K562 (cell line): ENCODE results near the gene SPATA45. TPM values are rescaled to one million over a fixed set of nuclear protein-coding genes. Genes with fewer than 3 reads are reported as not detected.
A peak's percentile ranks its signal among the peaks of the same experiment; 100 is the strongest.

ENCODE experiments used
- ATAC-seq: fragments of 200-7000 bp; cut with Tn5 transposase; 3 replicates; pipeline ENCODE4 v1.9.1; 2020; ENCODE audit warnings: moderate library complexity
- BruUV-seq: library from RNA; stranded (reverse); fragments of 400-500 nt; replicated peaks from 2 replicates; lab custom pipeline; 2021; lab: Mats Ljungman, UMichigan
- CTCF ChIA-PET: fragments of 300-600 bp; formaldehyde crosslinking; extraction: SDS; loops from one replicate; lab custom pipeline; 2021; ENCODE audit warnings: low intra/inter-chr PET ratio; lab: Yijun Ruan, JAX
- POLR2A ChIA-PET: fragments of 300-600, 350-650 bp; sonication (Branson Sonifier 250); formaldehyde crosslinking; extraction: SDS; loops from one replicate; lab custom pipeline; 2021; ENCODE audit warnings: antibody characterized with exemption, inconsistent platforms; lab: Yijun Ruan, JAX
- DNase-seq, 4 experiments: peaks; one replicate each; pipeline versions ENCODE4 v3.0.0 to v3.0.0-alpha.2; 2011 to 2018; ENCODE audit warnings: low spot score in 3 of 4, mixed read lengths in 3 of 4; ENCODE audit errors: extremely low read depth in 1 of 4
- FAIRE-seq: peaks from 2 replicates; lab custom pipeline; 2011; peaks lifted over from hg19 to GRCh38; lab: Jason Lieb, UNC
- H2AFZ ChIP-seq: 2 replicates; pipeline ENCODE4 v1.6.0; 2011; ENCODE audit warnings: low read depth, low read length, control low read depth, inconsistent platforms
- H3K27ac ChIP-seq: fragments of 200-600 bp; 3 replicates; pipeline ENCODE4 v1.8.0; 2011; ENCODE audit warnings: low read depth, mild to moderate bottlenecking, control low read depth, inconsistent platforms, low read length, moderate library complexity, mixed read lengths; ENCODE audit errors: extremely low read depth
- H3K27me3 ChIP-seq, 2 experiments: fragments of 300-600 bp in 1 of 2; 2 replicates in 1 of 2; 3 replicates in 1 of 2; pipeline versions ENCODE4 v1.6.0 to v1.8.0; 2011; ENCODE audit warnings: inconsistent platforms in 2 of 2, low read length in 2 of 2, mild to moderate bottlenecking in 1 of 2, mixed read lengths in 1 of 2, moderate library complexity in 1 of 2; ENCODE audit not compliant: control insufficient read depth in 2 of 2, insufficient read depth in 2 of 2
- H3K36me3 ChIP-seq: fragments of 300-600 bp; 3 replicates; pipeline ENCODE4 v1.8.0; 2011; ENCODE audit warnings: mild to moderate bottlenecking, low read length, inconsistent platforms; ENCODE audit not compliant: control insufficient read depth, insufficient read depth
- H3K4me1 ChIP-seq, 2 experiments: fragments of 200-600 bp in 1 of 2; replicated peaks in 1 of 2; 2 replicates in 1 of 2; 3 replicates in 1 of 2; pipeline versions ENCODE4 v1.5.1 to v1.8.0; 2011; ENCODE audit warnings: inconsistent platforms in 2 of 2, low read length in 2 of 2, mild to moderate bottlenecking in 1 of 2, mixed read lengths in 1 of 2, moderate library complexity in 1 of 2; ENCODE audit not compliant: control insufficient read depth in 2 of 2, insufficient read depth in 2 of 2
- H3K4me2 ChIP-seq: 2 replicates; pipeline ENCODE4 v1.6.1; 2011; ENCODE audit warnings: low read length, control low read depth, inconsistent platforms, mixed read lengths; ENCODE audit not compliant: insufficient read depth
- H3K4me3 ChIP-seq: fragments of 200-600 bp; sonication (generic), shearing (Covaris generic); 2 replicates; pipeline ENCODE4 v1.5.1; 2016; ENCODE audit warnings: control low read depth, inconsistent platforms
- H3K79me2 ChIP-seq: fragments of 200-600 bp; 3 replicates; pipeline ENCODE4 v1.8.0; 2011; ENCODE audit warnings: low read length, inconsistent platforms; ENCODE audit not compliant: control insufficient read depth, insufficient read depth
- H3K9ac ChIP-seq, 2 experiments: 2 replicates each; pipeline versions ENCODE4 v1.6.0 to v1.6.1; 2011; ENCODE audit warnings: low read depth in 2 of 2, low read length in 2 of 2, control low read depth in 1 of 2, inconsistent platforms in 1 of 2, mild to moderate bottlenecking in 1 of 2, mixed read lengths in 1 of 2; ENCODE audit not compliant: insufficient read depth in 1 of 2
- H3K9me1 ChIP-seq: one replicate; pipeline ENCODE4 v1.6.0; 2011; ENCODE audit warnings: inconsistent platforms, mild to moderate bottlenecking, low read length, moderate library complexity; ENCODE audit not compliant: control insufficient read depth, insufficient read depth
- H3K9me3 ChIP-seq: replicated peaks from 2 replicates; pipeline ENCODE4 v1.5.1; 2011; ENCODE audit warnings: low read depth, low read length, inconsistent platforms; ENCODE audit not compliant: control insufficient read depth, insufficient read depth
- H4K20me1 ChIP-seq: replicated peaks from 2 replicates; pipeline ENCODE4 v1.6.1; 2011; ENCODE audit warnings: low read length, inconsistent platforms, mixed read lengths; ENCODE audit not compliant: control insufficient read depth, insufficient read depth
- EHMT2 ChIP-seq: fragments of 450-650 bp; IDR thresholded peaks from 2 replicates; pipeline ENCODE4 v1.6.1; 2018; ENCODE audit warnings: antibody characterized with exemption
- GABPB2 ChIP-seq: fragments of 250-450 bp; sonication (Bioruptor Pico); conservative IDR thresholded peaks from 2 replicates; pipeline ENCODE4 v1.5.1; 2021; ENCODE audit warnings: mild to moderate bottlenecking
- JUN ChIP-seq, 2 experiments: sonication (generic) in 1 of 2; formaldehyde crosslinking in 1 of 2; IDR thresholded peaks; 2 replicates each; pipeline versions ENCODE4 v1.6.1 to v1.8.0; 2012 to 2022; ENCODE audit warnings: borderline replicate concordance in 2 of 2, mild to moderate bottlenecking in 2 of 2, improper control_type of control experiment in 1 of 2, low read depth in 1 of 2, low read length in 1 of 2, missing genetic modification reagents in 1 of 2
- TCF3 ChIP-seq: sonication (generic); formaldehyde crosslinking; IDR thresholded peaks from 2 replicates; pipeline ENCODE4 v1.4.0; 2020; ENCODE audit warnings: mild to moderate bottlenecking, missing genetic modification reagents
- ZBTB17 ChIP-seq: fragments of 450-650 bp; formaldehyde crosslinking; IDR thresholded peaks from 2 replicates; pipeline ENCODE4 v1.4.0; 2020; ENCODE audit warnings: mild to moderate bottlenecking
- WGBS: fragments of 100-300 bp; shearing (Covaris generic); methylation state at CpG from one replicate; pipeline ENCODE4 v1.1.6; 2016; ENCODE audit warnings: low coverage, mixed read lengths; ENCODE audit not compliant: insufficient coverage; ENCODE audit errors: missing lambda C conversion rate; 5-methylcytosine and 5-hydroxymethylcytosine counted together
- in situ Hi-C: fragments of 300-500 bp; cut with MboI; formaldehyde crosslinking; loops from 4 replicates; pipeline ENCODE4 v1.15.0; 2018; ENCODE audit warnings: inconsistent platforms, mixed read lengths
- intact Hi-C: fragments of 100-400 bp; cut with micrococcal nuclease; formaldehyde crosslinking; loops from 2 replicates; pipeline ENCODE4 v1.14.2; 2022
- polyA plus RNA-seq, 8 experiments: library from polyadenylated mRNA; depleted of rRNA in 4 of 8; stranded (reverse) in 5 of 8; unstranded in 3 of 8; fragments of >200 nt; fragmentation: Nextera tagmentation in 2 of 8; fragmentation: Illumina TruSeq in 1 of 8; extraction: Ambion mirVana in 2 of 8; extraction: Trizol in 1 of 8; gene quantifications; 2 replicates each; pipeline versions ENCODE4 v1.2.1 to v1.2.3, GENCODE V29; 2011 to 2014; ENCODE audit warnings: inconsistent platforms in 1 of 8, missing spikeins in 1 of 8
- total RNA-seq, 7 experiments: library from RNA; depleted of rRNA in 6 of 7; stranded (reverse); fragments of >200 nt in 6 of 7; fragmentation: Illumina TruSeq in 2 of 7; extraction: Trizol in 2 of 7; gene quantifications; 2 replicates each; pipeline versions ENCODE4 v1.2.1 to v1.2.3, GENCODE V29; 2011 to 2021; ENCODE audit warnings: low replicate concordance in 1 of 7
- TF ChIP-seq, protein P1 (sequence below): fragments of 250-450 bp; sonication (Bioruptor Pico); IDR thresholded peaks from 2 replicates; pipeline ENCODE4 v1.8.0; 2021; ENCODE audit warnings: moderate library complexity, mild to moderate bottlenecking, inconsistent platforms

The SPATA45 gene
- total and polyA plus RNA-seq, 9 of the 15 experiments (the other 6 are each of a cell fraction or from before 2014, with no cell fraction given), result 0.18 TPM; not detected in 8

DNA sequence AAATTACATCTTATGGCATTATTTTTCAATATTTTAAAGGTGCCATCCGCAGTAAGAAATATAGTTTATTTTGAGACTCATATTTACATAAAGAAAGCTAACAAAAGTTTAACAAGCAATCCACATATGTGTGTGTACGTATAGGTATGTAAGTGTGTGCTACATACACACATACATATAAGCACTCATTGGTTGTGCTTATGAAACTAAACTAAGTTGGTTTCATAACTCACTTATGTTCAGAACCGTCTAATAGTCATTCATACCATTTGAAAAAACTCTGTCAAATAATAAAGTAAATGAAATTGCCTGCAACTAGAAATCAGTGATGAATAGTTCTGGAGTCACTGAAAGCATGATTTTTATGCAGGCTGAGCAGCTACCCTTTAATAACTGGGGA lies 41.7 kb downstream of the SPATA45 start (continued):
- TF ChIP-seq JUN (IDR thresholded peaks at IDR 0.05; ENCODE audit: borderline replicate concordance, low read depth, low read length) (no peak), JUN (CRISPR knock-in tag; IDR thresholded peaks at IDR 0.05; ENCODE audit: borderline replicate concordance) (no peak), ZBTB17 (CRISPR knock-in tag) (no peak)
- TF ChIP-seq, protein P1, sequence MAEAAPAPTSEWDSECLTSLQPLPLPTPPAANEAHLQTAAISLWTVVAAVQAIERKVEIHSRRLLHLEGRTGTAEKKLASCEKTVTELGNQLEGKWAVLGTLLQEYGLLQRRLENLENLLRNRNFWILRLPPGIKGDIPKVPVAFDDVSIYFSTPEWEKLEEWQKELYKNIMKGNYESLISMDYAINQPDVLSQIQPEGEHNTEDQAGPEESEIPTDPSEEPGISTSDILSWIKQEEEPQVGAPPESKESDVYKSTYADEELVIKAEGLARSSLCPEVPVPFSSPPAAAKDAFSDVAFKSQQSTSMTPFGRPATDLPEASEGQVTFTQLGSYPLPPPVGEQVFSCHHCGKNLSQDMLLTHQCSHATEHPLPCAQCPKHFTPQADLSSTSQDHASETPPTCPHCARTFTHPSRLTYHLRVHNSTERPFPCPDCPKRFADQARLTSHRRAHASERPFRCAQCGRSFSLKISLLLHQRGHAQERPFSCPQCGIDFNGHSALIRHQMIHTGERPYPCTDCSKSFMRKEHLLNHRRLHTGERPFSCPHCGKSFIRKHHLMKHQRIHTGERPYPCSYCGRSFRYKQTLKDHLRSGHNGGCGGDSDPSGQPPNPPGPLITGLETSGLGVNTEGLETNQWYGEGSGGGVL, result no peak

DNA sequence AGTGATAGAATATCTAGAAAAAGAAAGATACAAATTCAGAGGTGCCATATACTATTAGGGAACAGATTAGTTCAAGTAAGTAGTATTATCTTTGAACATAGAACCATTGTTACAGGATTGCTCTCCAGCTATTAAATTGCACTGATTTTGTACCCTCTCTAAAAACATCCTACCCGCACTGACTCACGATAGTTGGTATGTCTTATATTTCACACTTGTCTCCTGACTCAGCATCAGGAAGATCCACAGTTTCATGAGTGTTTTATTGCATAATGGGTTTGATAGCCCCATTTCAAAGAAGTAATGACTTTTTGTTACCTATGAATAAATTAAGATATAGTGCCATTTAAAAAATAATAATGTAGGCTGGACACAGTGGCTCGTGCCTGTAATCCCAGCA lies 49.8 kb downstream of the SPATA45 start:
- H4K20me1 ChIP-seq, result no peaks in the 10 kb centered on the region
- DNase-seq (peak in 1 of 4 experiments; percentile 0), ATAC-seq (no peak), FAIRE-seq (no peak)
- intact Hi-C loops (no loop called here), in situ Hi-C loops (no loop called here)
- no peaks in the 10 kb centered on the region for H3K27me3 ChIP-seq
- POLR2A ChIA-PET, result no interaction called here
- no peak overlapping the region for H2AFZ ChIP-seq
- CTCF ChIA-PET, result no interaction called here
- no peak overlapping the region for H3K4me3 ChIP-seq
- H3K27ac ChIP-seq, result no peak overlapping the region
- no TSS peak for BruUV-seq
- no peaks in the 10 kb centered on the region for H3K9me3 ChIP-seq
- H3K79me2 ChIP-seq, result peaks cover 4% of the 10 kb centered on the region
- TF ChIP-seq GABPB2 (CRISPR knock-in tag), result no peak
- TF ChIP-seq TCF3, result no peak
- no peak for TF ChIP-seq EHMT2
- H3K4me2 ChIP-seq, result no peak overlapping the region
- peaks cover 44% of the 10 kb centered on the region; the same call in 2 of the 3 replicates for H3K36me3 ChIP-seq
- 85% methylated on average over 3 of the region's 3 CpGs for WGBS
- peaks cover 10 to 21% of the 10 kb centered on the region in 2 experiments for H3K4me1 ChIP-seq
- no peak overlapping the region for H3K9ac ChIP-seq
- no peaks in the 10 kb centered on the region for H3K9me1 ChIP-seq
